ENCODE results near the gene RFX5. TPM values are rescaled to one million over a fixed set of nuclear protein-coding genes. Genes with fewer than 3 reads are reported as not detected.
A peak's percentile ranks its signal among the peaks of the same experiment; 100 is the strongest.

Gene RFX5
- total RNA-seq, 1 experiment from 2014 or later: 52.7 TPM

DNA sequence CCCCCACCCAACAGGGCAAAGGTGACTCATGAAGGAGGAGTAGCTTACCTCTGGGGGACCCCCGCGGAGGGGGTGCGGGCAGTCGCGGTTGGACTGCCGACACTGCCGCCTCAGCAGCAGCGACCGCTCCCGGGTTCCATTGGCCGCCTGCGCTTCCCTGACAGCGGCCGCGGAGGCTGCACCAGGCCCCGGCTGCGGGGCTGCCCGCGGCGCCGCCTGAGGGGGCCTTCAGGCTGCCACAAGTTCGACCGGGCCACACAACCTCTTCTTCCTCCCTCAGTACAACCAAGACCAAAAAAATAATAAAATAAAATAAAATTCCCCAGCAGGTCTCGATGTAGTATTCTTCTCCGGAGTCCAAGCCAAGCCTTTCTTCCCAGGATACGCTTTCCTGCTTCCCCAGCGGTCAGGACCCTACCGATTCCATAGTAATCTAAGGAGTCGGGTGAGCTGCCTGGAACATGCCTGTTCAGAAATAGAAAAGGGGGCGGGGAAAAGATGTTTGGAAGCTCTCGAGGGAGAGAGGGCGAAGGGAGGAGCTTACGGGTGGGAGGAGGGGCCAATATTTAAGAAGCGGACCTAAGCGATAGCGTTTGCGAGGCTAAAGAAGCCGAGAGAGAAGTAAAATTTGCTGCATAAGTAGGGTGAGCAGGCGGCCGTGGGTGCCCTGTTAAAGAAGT lies 19.7 kb downstream of the RFX5 start, which contains the start of gene PI4KB (continued):
- TF ChIP-seq CTCF (IDR thresholded peaks at IDR 0.05 in 2 of 3, conservative IDR thresholded peaks at IDR 0.05 in 1 of 3; ENCODE audit: borderline replicate concordance in 1 of 3, insufficient read depth in 1 of 3, low read depth in 2 of 3, low read length in 2 of 3): no peak

DNA sequence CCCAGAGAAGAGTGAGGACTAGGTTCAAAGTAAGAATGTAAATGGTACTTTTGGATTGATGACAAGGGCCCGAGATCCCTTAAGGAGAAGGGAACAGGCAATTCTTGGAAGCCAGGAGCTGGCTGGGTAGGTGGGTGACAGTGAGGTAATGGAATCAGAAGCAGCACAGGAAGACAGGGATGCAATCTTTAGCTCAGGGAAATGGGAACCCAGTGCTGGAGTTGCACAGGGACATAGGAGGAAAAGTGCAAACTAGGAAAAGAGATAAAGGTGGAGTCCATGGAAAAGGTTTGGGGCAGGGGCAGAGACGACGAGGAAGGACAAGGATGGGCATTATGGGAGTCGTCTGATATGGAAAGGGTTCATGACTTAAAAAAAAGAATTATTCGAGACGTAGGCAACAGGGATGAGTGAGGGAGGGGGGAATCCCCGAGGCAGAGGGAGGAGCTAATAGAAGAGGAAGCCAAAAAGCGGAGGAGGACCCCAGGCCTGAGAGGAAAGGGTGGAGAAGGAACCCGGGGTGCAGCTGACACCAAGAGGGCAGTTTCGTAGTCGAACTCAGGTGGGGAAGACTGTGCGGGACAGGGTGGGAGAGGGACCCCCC lies 20.3 kb downstream of the RFX5 start:
- H3K4me1 ChIP-seq (ENCODE audit: control insufficient read depth in 1 of 2, insufficient read depth in 2 of 2, low read length in 2 of 2): peaks cover 12 to 24% of the 10 kb centered on the region in 2 experiments
- TF ChIP-seq ELF1 (IDR thresholded peaks at IDR 0.05; ENCODE audit: borderline replicate concordance, low read depth): no peak
- no peak for TF ChIP-seq SRF (IDR thresholded peaks at IDR 0.05; ENCODE audit: low read depth)
- TF ChIP-seq, protein P1, sequence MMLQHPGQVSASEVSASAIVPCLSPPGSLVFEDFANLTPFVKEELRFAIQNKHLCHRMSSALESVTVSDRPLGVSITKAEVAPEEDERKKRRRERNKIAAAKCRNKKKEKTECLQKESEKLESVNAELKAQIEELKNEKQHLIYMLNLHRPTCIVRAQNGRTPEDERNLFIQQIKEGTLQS (IDR thresholded peaks at IDR 0.05): no peak
- TF ChIP-seq CBX3 (IDR thresholded peaks at IDR 0.05; ENCODE audit: low read depth): no peak
- TF ChIP-seq POLR2A (IDR thresholded peaks at IDR 0.05; ENCODE audit: borderline replicate concordance, extremely low read depth, insufficient read depth, insufficient read length): no peak
- TF ChIP-seq ZBTB33 (IDR thresholded peaks at IDR 0.05; ENCODE audit: extremely low read depth, insufficient replicate concordance, low read length): no peak
- no peak for TF ChIP-seq RAD21 (IDR thresholded peaks at IDR 0.05; ENCODE audit: low read depth)
- no peak for TF ChIP-seq SIN3A (IDR thresholded peaks at IDR 0.05; ENCODE audit: low read depth)
- TF ChIP-seq POLR2AphosphoS5 (IDR thresholded peaks at IDR 0.05; ENCODE audit: low read depth, low read length): no peak
- TF ChIP-seq EZH2phosphoT487 (IDR thresholded peaks at IDR 0.05; ENCODE audit: borderline replicate concordance): no peak
- no peak for TF ChIP-seq ZFX (IDR thresholded peaks at IDR 0.05)
- no peak for TF ChIP-seq CEBPB (IDR thresholded peaks at IDR 0.05; ENCODE audit: low read depth)
- TF ChIP-seq FOSL1 (IDR thresholded peaks at IDR 0.05; ENCODE audit: low read depth): no peak
- no peak for TF ChIP-seq EZH2 (IDR thresholded peaks at IDR 0.05)
- no peak for TF ChIP-seq EGR1 (IDR thresholded peaks at IDR 0.05; ENCODE audit: low read depth)
- no peak for TF ChIP-seq TCF7L2 (IDR thresholded peaks at IDR 0.05; ENCODE audit: borderline replicate concordance, extremely low read depth, insufficient read depth, insufficient read length)
- no peak for TF ChIP-seq ZNF274 (IDR thresholded peaks at IDR 0.05; ENCODE audit: low read depth, low read length)

More for the DNA sequence above, 20.3 kb downstream of the RFX5 start:
- peak overlapping the region; percentile 80 for H3K27ac ChIP-seq (ENCODE audit: low read depth, low read length)
- no peaks in the 10 kb centered on the region for H3K9me3 ChIP-seq (ENCODE audit: control insufficient read depth in 1 of 2, insufficient read depth in 1 of 2, low read depth in 1 of 2, low read length in 2 of 2)
- POLR2A ChIA-PET: interaction anchor here (1.8 to 2.3 kb wide), 4 partner anchors 13 to 45 kb away, joined by 8 to 18 read pairs (median 10); partner anchors contain the start of gene ZNF687
- no TSS peak for BruUV-seq (replicated peaks)
- RAD21 ChIA-PET (ENCODE audit: low non-redundant PET in 1 of 2, low total read pairs in 2 of 2, uncharacterized antibody in 2 of 2, unreplicated experiment in 2 of 2): interaction anchor here in 1 of 2 experiments (1.3 to 1.6 kb wide), 2 partner anchors 14 to 26 kb away, joined by 4 to 6 read pairs; no protein-coding TSS in a partner anchor
- CTCF ChIA-PET: interaction anchor here (1.5 to 1.9 kb wide), 3 partner anchors 14 to 26 kb away, joined by 3 to 23 read pairs (median 8); no protein-coding TSS in a partner anchor
- H3K9me2 ChIP-seq (ENCODE audit: insufficient read depth): no peaks in the 10 kb centered on the region
- no peak overlapping the region for H2AFZ ChIP-seq (ENCODE audit: low read depth, low read length, poor library complexity, severe bottlenecking)
- ATAC-seq: peak; percentile 48
- DNase-seq (ENCODE audit: low read depth, low spot score): no peak
- H4K20me1 ChIP-seq (ENCODE audit: insufficient read depth): no peaks in the 10 kb centered on the region
- H3K4me2 ChIP-seq (ENCODE audit: low read length): peak overlapping the region; percentile 96
- no peaks in the 10 kb centered on the region for H3K27me3 ChIP-seq (ENCODE audit: insufficient read depth, low read length)
- H3K79me2 ChIP-seq (ENCODE audit: insufficient read depth, low read length): peaks cover 14% of the 10 kb centered on the region
- peak overlapping the region; percentile 73 for H3K9ac ChIP-seq (ENCODE audit: low read length)
- intact Hi-C loops (cut with micrococcal nuclease): loop anchor here (5.0 kb wide), 1 partner anchor 129 kb away; the partner anchor contains the start of gene PIP5K1A
- H3K36me3 ChIP-seq (ENCODE audit: control insufficient read depth in 1 of 2, insufficient read depth in 2 of 2, low read length in 2 of 2): no peaks in the 10 kb centered on the region; a peak in 1 of 4 replicates
- peak overlapping the region; percentile 80 to 82 for H3K4me3 ChIP-seq (replicated peaks in 1 of 2; ENCODE audit: low read depth in 1 of 2, low read length in 2 of 2)

All from HCT116 (cell line).